LoVo (cell line): Measurements from ENCODE around the gene SFXN3.
A peak's percentile ranks its signal among the peaks of the same experiment; 100 is the strongest.

Experiments
- DNase-seq: peaks from one replicate; pipeline ENCODE4 v3.0.0-alpha.2; 2016; ENCODE audit warnings: low spot score

The SFXN3 gene, protein sequence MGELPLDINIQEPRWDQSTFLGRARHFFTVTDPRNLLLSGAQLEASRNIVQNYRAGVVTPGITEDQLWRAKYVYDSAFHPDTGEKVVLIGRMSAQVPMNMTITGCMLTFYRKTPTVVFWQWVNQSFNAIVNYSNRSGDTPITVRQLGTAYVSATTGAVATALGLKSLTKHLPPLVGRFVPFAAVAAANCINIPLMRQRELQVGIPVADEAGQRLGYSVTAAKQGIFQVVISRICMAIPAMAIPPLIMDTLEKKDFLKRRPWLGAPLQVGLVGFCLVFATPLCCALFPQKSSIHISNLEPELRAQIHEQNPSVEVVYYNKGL

DNA sequence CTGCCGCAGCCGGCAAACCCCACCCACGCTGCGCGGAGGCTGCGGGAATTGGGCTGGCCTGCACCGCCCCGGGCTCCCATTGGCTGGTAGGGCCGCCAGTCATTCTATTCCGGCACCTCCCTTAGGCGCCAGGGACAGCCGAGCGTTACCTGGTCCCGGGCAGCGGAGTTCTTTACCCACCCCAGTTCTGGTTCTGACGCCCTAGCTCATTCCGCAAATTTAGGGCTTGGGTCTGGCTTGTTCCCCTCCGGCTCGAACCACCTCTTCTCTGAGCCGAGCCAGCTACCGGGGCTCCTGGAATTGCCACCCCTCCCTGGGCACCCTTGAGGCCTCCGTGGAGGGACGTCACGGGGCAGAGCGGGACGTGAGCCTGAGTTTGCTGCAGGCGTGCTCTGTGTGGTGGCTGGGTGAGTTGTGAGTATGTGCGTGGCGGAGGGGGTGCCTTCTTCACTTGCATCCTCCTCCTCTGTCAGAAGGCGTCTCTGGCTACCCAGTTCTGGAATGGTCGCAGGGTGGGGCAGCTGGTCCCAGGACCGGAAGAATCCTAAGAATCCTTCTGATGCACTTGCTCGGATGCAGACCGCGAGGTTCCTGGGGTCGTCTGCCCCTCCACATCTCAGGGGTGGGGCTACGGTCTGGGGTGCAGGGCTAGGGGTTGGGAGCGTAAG, at the start of gene SFXN3, which contains the start of gene PDZD7:
Gene SFXN3 (plus strand): TSS at position 107 of the 668 bp plus-strand sequence. CDS start 3,461 bp downstream, outside the sequence.
Gene PDZD7 (minus strand): TSS at position 2 of the 668 bp plus-strand sequence. CDS start 910 bp downstream, outside the sequence.
- DNase-seq = peak; percentile 97

GRCh38 chr10:100982916-100983830, 47.9 kb upstream of the SFXN3 start:
- no peak for DNase-seq

DNA sequence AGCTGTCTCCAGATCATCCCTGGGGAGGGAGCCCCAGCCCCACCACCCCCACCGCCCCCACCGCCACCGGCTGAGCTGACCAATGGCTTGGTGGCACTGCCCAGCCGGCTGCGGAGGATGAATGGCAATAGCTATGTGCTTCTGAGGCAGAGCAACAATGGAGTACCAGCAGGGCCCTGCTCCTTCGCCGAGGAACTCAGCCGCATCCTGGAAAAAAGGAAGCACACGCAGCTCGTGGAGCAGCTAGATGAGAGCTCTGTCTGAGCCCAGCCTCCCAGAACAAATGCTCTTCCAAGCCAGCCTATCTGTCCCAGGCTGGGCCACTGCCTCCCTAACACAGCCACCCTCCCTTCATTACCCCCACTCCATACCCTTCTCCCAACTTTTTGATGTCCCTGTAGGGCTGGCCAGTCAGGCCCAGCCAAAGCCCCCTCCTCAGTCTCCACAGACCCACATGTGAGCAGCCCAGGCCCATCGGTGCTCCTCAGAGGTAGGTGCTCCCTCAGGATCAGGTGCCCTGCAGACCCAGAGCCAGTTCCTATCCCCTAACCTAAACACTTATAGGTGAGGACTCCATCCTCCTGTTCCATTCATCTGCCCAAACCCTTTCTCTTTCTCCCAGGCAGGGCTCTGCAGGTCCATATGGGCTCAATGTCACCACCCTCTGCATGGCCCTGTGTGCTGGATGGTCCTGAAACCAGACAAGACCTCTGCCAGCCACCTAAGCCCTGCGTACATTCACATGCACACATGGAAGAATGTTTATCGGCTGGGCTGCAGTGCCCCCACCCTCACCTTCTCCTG, 47.0 kb upstream of the SFXN3 start:
- DNase-seq = no peak

DNA sequence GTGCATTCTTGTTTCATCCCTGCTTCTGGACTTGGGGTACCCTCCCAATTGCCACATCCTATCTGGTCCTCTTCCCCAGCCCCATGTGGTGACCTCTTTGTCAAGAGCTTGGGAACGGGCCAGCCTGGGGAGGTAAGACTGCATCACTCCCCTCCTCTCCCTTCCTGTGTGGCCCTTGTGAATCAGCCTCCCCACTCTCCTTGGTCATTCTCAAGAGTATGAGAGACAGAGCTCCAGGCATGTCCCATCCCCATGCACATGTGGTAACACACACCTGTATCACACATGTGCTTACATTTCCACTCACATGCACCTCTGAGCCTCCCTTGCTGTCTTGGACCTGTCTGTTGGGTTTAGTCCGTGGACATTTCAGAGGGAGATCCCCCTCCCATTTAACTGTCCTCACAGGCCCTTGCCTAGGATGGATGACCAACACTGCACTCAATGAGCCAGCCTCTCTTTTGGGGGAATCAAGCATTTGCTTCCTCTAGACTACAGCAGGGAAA, 46.3 kb upstream of the SFXN3 start:
- DNase-seq = no peak

DNA sequence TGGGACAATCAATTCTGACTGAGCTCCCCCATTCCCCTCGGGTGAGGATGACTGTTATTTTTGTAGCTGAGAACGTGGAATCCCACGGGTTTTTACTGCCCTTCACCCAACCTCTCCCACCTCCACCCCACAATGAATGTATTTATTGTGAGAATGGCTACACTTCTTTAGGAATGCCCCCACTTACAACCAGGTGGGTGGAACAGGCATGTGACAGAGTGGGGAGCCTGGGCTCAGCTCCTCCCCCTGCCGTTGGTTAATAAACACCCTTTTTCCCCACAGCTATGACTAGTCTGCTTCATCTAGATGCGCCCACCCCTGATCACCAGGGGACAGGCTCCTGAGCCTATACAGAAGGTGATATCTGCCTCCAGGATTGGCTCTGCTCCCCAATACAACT, 45.7 kb upstream of the SFXN3 start:
- DNase-seq = no peak

GRCh38 chr10:100986623-100986951, 44.4 kb upstream of the SFXN3 start:
- no peak for DNase-seq

DNA sequence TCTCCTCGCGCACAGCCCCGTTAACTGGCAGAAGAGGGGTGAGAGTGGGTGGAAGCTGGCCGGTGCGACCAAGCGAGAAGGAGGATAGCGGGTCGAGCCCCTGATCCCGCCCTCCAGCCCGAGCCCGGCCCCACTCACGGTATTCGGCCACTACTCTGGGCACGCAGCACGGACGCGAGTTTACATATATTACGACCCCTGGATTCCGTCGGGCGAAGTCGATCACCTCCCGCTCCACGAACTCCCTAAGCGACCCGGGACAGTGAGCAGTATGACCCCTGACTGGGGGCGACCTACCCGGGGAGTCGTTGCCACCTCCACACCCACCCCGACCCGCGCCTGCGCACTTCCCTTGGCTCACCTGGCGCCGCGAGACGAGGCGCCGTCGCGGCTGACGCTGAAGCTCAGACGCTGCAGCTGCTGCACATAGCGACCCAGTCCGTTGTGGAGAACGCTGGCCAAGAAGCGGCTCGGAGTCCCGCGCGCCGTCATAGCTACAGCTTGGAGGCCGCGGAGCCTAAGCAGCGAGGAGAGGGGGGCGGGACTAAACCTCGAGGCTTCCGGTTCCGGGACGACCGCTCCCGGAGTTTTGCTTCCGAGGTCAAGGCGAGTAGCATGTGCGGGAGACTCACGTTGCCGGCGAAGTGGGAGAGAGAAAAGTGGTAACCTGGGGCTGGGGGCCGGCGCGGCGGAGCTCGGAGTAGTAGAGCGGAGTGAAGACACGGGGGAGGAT, 43.9 kb upstream of the SFXN3 start, which contains the start of the genes MRPL43 and TWNK:
Gene MRPL43 (minus strand): TSS at position 546 of the 733 bp plus-strand sequence. CDS start 54 bp downstream, at position 492.
Gene TWNK (plus strand): TSS at position 592 of the 733 bp plus-strand sequence. CDS start 668 bp downstream, outside the sequence.
- peak; percentile 81 for DNase-seq

DNA sequence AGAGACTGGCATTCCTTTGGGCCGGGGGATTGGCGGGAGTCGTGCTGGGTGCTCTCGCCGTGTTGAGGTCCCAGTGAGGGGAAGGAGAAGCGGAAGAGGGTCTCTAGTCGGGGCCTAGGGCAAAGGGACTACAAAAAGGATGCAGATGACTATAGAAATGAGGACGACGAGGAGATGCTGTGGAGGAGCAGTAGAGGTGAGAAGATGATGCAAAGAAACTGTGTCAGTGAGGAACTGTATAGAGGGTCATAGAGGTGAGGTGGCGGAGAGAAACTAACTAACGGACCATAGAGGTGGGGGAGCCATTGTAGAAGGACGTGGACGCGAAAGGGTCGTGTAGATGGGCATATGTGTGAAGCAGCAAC, 43.4 kb upstream of the SFXN3 start:
- no peak for DNase-seq

DNA sequence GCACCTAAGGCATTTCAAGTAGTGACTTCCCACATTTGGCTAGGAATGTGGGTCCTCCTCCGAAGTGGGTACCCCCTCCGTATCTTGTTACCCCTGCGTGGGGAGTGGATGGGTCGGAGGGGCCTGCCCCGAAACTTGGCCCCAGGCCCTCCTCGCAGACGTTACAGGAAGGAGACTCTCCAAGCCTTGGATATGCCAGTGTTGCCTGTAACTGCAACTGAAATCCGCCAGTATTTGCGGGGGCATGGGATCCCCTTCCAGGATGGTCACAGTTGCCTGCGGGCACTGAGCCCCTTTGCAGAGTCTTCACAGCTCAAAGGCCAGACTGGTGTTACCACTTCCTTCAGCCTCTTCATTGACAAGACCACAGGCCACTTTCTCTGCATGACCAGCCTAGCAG, 42.9 kb upstream of the SFXN3 start:
- DNase-seq = no peak

- no peak for DNase-seq
Measured at GRCh38 chr10:100989088-100989487, 41.9 kb upstream of the SFXN3 start.

GRCh38 chr10:100993986-100994708, 36.9 kb upstream of the SFXN3 start:
- no peak for DNase-seq

- no peak for DNase-seq
Measured at GRCh38 chr10:100995181-100995580, 35.9 kb upstream of the SFXN3 start.

DNA sequence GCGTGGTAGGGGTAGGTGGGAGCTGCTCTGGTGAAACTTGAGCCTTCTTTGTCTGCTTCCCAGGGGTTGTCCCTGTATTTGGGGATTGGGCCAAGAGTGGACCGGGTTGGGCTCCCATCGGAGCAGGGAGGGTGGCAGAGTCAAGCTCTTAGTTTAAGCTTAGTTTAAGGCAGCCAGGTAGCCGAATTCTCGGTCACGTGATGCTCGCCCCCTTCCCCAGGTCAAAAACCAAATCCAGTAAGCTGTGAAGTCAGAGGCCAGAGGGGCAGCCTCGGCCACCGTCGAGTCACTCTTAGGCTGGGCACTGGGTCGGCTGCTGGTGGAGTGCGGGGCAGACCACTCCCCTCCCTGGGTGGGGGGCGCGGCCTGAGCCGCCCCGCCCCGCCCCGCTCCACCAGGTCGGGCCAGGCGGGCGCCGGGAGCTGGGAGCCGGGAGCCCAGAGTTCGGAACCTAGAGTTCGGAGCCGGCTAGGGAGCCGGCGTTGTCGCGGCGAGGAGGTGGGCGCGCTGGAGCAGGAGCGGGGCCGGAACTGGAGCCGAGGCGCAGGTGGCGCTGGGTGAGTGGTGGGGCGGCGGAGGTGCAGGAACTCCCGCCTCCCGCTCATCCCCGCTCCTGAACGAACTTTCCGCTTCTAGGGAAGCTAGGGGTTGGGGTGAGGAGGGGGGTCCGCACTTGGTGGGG, 34.2 kb upstream of the SFXN3 start:
- peak; percentile 42 for DNase-seq

DNA sequence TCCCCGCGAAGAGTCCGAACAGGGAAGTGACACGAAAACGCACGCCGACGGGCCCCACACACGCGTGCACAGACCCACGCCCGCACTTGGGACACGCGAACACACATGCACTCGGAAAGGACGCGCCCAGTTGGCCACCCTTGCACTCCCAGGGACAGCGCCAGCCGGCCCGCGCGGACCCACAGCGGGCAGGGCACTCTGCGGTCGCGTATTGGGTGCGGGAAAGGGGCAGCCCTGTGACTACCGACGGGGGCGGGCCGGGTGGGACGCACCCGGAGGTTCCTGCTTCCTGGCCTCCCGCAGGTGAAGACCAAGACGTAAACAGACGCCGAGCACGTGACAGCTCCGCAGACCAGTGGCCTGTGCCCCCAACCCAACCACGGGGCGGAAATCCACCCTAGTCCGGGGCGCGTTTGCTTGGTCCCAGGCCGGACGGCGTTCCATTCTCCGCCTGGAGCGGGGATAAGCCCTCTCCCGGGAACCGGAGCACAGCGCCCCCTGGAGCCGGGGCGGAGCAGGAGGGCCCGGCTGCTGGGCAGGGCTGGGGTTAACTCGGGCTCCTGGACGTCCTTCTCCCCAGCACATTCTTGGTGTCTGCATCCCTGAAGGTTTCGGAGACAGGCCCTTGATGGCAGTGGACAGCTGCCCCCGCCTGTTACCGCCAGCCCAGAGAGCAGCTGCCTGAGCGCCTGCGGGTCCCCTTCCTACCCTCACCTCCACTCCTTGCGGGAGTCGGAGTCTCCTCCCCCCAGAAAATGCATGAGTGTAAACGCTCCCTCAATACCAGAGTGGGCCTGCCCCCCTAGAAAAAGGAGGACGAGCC, 33.5 kb upstream of the SFXN3 start:
- peak; percentile 77 for DNase-seq

- DNase-seq = peak; percentile 74
Measured at GRCh38 chr10:100998183-100998990, 32.6 kb upstream of the SFXN3 start.

GRCh38 chr10:100998991-100999741, 31.9 kb upstream of the SFXN3 start:
- peak; percentile 75 for DNase-seq

DNA sequence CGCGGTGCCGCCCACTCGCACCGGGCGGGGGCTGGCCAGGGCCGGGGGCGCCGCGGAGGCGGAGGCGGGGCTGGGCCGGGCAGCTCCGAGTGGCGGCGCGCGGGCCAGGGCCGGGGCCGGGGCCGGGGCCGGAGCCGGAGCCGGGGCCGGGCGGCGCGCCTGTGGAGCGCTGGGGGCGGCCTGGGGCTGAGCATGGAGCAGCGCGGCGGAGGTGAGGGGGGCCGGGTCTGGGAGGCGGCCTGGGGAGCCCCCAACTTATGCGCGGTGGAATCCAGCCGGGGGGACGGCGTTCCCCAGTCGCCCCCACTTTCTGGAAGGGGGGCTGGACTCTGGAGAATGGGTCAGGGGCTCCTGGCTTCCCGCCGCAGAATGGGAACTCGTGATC, 31.3 kb upstream of the SFXN3 start, which contains the start of gene LZTS2:
Gene LZTS2 (plus strand): TSS at position 67 of the 385 bp plus-strand sequence. CDS start 2,731 bp downstream, outside the sequence.
- DNase-seq = no peak
